Ammon's horn (tissue), 1 donor: Measurements from ENCODE around the gene MAP3K4.

ENCODE experiments used
- DNase-seq: peaks from one replicate; pipeline ENCODE4 v3.0.0-alpha.2; 2016; ENCODE audit warnings: low spot score

MAP3K4 gene

DNA sequence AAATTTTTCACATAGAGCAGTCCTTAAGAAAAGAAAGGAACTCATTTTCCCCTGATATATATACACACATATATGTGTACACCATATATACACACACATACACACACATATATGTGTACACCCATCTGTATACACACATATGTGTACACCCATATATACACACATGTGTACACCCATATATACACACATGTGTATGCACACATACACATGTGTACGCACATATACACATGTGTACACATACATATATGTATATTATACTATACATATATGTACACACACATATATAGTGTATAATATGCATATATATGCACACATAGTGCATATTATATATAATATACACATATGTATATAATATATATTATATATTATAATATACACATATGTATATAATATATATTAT lies 9.1 kb downstream of the MAP3K4 start:
- no peak for DNase-seq

DNA sequence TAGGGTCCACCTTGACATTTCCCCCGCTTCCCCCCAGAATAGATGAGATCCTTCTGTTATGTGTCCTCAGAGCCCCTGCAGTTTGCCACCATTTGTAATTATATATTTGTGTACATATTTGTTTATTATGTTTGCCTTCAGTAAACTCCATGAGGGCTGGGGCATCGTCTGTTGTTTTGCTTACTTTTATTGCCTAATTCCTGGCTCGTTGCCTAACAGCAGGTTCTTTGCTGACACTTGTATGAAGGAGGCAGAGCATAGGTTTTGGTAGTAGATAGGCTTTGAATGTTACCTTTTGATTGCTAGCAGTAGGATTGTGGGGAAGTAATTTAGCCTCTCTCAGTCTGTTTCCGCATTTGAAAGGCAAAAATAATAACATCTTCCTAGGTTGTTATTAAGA lies 9.9 kb downstream of the MAP3K4 start:
- no peak for DNase-seq

DNA sequence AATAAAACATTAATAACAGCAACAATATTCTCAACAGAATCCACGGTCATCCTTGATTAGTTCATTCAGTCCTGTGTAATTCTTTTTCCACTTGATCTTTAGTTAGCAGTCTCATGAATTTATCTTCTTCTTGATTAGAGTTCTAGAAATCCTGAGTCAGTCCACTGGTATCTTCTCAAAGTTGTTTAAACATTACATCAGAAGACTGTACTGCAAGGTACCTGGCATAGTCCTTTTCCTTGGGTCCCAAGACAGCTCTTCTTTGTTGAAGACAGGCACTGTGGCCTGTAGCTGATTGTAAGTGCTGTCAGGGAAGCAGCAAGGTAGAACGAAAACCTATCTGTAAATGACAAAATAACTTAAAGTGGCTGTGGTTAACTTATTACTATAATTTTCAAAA lies 11.8 kb downstream of the MAP3K4 start:
- DNase-seq = no peak

DNA sequence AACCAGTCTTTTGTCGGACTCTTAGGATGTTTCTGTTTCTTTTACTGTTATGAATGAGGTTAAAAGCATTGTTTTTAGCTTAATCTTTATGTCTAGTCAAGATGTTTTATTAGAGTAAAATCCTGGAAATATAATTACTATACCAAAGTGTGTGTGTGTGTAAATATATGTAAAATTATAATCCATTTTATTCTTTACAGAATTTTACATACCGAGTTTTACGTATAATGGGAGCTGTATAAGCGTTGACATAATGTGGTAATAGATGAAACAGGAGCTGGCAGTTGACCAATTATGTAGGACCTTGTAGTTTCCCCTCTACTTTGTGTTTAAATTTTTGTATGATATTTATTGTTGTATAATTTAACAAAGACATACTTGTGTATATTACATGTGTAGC lies 16.7 kb downstream of the MAP3K4 start:
- no peak for DNase-seq

DNA sequence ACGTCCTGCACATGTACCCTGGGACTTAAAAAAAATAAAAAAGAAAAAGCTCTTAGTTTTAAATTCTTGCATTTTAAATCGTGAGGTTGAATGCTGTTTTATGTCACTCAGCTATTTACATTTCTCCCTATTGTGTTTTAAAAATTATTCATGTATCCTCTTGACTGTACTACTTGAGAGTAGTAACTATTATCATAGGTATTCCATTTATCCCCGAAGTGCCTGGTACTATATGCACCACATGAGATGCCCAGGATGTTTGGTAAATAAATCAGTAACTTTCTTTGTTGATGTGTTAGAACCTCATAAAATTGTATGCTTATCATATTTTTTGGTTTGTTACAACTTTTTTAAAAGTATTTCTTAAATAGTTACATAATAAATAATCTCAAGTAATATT lies 18.4 kb downstream of the MAP3K4 start:
- no peak for DNase-seq

DNA sequence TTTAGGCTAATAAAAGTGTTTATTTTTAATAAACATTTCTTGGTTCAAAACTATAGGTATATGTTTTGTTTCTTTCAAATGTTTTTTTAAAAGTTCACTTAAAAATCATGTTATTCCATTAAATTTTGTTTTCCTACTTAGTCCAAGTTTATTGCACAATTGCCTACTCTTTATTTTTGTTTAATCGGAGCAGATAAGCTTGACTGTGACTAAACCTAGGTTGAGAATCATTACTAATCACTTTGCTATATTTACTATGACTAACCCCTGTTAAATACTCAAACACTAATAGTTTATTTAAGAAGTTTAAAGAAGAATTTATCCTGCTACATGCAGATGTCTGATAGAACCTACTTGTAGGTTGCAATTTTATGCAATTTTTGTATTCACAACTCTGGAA lies 18.8 kb downstream of the MAP3K4 start:
- DNase-seq = no peak

DNA sequence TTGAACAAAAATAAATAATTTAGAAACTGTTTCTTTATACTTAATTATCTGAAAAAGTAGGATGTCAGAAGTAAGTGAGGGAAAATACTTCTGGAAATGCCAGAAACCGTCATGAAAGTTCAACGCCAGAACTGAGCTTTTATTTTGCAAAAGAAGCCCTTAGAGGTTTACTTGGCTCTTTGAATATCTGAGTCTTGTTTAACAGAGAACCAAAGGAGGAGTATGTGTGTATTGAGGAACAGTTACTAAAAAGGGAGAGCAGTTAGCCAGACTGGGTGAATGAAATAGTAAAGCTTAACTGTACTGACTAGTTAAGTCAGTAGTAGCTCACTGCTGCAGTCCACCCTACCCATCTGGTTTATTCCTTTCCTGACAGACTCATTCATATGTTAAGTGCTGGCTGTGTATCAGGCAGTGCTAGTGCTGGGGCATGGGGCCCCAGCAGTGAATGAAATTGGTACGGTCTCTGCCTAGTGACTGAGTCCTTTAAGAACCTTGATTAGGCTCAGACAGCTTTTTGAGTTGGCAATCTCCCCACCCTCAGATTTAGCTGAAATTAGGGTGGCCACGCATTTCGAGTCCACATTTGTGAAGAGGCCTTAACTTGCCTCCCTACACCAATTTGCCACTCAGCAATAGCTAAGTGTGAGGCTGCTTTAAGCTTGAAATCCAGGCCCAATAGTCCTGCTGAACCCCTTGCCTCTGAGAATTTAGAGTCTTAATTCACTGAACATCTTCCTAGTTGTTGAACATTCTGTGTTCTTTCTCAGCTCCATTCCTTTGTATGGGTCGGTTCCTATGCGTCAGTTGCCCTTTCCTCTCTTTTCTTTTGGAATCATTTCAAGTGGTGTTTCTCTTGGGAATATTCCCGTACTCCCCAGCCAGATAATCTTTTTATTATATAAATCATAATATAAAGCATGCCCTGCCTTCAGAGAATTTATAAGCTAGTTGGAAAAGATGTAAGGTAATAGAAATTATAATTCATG lies 20.2 kb downstream of the MAP3K4 start:
- no peak for DNase-seq

DNA sequence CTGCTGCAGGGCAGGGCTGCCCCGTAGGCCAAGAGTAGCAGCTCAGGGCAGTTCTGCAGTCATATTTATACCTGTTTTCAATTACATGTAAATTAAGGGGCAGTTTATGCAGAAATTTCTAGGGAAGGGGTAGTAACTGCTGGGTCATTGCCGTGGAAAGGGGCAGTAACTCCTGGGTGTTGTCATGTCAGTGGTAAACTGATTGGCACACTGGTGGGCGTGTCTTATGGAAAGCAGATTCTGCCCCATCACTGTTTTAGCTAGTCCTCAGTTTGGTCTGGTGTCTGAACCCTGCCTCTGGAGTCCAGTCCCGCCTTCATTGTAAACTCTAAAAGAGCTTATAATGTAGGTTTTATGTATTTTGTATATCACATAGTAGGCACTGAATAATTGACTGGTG lies 22.1 kb downstream of the MAP3K4 start:
- DNase-seq = no peak

DNA sequence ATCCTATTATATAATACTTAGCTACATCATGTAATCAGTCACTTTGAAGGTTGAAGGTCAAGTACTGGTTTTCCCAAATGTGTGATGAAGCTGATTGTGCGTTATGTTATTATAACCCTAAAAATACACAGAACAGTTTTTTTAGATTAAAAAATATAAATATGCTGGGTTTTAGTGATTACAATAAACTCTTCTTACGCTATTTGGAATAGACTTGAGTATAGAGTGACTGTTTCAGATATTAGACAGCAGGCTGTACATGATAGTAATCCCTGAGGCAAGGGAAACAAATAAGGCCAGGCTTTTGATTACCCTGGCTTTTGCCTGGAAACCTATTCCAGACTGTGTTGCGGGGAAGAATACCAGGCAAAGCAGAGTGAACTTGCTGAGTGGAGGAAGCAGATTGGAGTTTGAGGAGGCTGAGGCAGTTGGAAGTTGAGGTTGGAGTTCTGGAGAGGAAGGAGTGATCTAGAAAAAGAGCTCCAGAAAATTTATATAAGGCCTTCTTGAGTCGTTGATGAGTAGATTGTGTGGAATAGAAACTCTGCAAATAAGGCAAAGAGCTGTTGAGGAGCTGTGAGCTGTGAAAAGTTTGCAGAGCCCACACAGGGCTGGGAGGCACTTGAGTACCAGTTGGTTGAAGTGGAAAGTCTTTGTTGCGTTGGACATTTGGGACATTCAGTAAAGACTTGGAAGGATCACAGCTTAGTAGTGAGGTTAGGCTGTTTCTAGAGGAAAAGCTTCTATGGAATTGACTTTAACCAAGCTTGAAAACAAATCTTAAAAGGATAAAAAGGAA lies 26.4 kb downstream of the MAP3K4 start:
- DNase-seq = no peak

DNA sequence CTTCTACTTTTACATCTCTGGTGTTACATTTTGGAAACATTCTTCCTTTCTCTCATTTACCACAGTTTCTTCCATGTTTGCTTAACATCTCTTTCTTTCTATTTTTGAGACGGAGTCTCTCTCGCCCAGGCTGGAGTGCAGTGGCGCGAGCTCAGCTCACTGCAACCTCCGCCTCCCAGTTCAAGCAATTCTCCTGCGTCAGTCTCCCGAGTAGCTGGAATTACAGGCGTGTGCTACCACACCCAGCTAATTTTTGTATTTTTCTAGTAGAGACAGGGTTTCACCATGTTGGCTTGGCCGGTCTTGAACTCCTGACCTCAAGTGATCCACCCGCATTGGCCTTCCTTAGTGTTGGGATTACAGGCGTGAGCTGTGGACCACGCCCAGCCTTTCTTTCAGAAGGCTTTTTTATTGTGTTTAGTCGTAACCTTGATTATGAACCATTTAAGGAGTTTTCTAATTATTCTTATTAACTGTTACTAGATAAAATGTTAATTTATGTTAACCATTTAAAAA lies 27.8 kb downstream of the MAP3K4 start:
- DNase-seq = no peak

DNA sequence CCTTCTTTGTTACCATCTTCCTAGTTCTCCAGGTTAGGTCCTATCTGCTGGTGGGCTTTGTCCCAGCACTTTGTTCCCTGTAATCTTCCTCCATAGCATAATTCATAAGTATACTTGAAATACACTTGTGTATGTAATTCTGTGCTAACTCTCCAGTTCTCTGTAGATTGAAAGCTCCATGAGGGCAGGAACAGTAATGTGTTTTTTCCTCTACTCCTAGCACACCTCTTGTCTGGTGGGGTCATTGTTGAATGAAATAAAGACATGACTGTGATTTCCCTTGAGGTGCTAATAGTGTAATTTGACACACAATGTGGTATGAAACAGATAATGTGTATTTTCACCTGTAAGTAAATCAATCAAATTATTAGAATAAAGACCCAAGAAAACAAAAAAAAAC lies 30.0 kb downstream of the MAP3K4 start:
- DNase-seq = no peak

DNA sequence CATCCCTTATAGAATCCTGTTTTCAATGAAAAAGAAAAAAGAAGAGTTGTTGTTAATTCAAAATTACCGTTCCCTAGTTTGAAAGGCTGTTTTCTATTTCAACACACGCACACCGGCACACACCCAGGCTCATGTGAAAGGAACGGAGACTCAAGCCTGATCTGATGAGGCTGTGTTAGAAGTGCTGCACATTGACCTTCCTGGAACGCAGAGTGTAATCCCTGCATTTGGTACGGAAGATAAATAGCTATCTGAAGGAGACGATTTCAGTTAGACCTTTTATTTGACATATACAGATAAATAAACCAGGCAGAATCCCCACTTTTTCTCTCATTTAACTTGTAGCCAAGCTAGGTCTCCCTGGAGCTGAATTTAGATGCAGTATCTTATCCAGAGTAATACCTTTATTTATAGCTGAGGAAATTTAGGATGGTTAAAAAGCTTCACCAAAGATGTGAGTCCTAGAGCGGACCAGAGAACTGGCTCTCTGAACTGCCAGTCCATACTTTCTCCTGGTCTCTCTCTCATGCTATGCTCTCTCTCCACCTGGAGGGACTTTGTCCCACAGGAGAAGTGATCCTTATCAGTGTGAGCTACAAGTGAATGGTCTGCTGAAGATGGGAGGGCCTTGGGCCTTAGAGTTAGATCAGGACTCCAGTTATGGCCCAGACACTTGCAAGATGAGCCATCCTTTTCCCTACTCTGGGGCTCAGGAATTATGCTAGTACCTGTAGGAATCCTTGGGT lies 30.6 kb downstream of the MAP3K4 start:
- no peak for DNase-seq

DNA sequence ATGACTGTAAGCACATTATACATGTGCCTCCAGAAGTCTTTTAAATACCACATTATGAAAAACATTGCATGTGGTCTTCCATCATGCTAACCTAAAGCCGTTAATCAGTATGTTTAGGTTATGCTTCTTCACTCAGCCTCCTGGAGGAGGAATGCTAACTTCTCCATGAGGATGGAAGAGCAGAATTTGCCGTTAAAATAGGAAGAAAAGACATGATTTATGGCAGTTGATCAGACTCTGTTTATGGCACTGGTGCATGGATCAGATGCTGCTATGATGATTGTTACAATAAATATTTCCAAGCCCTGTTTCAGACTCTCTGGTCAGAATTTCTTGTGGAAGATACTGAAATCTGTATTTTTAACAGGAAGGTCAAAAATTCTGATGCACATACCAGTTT lies 31.7 kb downstream of the MAP3K4 start:
- DNase-seq = no peak

DNA sequence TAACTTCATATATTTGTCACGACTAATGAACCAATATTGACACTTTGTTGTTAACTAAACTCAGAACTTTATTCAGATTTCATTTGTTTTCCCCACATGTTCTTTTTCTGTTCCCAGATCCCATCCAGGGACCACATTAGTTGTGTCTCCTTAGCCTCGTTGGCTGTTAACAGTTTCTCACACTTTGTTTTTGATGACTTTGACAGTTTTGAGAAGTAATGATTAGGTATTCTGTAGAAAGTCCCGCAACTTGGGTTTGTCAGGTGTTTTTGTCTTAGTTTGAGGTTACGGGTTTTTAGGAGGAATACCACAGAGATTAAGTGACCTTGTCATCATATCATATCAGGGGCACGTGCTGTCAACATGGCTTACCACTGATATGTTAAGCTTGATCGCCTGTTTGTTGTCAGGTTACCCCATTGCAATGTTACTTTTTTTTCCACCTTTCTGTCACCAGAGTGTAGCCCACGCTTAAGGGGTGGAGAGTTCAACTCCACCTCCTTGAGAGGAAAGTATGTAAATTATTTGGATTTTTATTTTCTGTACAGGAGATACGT lies 32.9 kb downstream of the MAP3K4 start:
- DNase-seq = no peak

DNA sequence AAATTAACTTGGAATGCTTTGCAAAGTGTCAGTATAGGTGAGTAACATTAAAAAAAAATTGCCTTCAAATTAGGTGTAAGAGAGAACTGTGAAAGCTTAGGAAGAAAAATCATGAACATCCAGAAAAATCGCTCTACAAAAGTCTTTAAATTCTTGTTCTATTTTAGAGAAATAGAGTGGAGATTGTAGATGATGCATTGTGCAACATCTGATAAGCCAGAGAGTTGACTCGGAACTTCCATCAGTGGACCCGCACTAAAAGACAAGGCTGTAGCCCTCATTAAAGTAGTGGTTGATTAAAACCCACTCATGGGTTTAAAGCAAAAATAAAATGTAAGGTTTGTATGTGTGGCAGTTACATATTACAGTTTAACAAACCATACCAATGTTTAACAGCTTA lies 35.8 kb downstream of the MAP3K4 start:
- DNase-seq = no peak

DNA sequence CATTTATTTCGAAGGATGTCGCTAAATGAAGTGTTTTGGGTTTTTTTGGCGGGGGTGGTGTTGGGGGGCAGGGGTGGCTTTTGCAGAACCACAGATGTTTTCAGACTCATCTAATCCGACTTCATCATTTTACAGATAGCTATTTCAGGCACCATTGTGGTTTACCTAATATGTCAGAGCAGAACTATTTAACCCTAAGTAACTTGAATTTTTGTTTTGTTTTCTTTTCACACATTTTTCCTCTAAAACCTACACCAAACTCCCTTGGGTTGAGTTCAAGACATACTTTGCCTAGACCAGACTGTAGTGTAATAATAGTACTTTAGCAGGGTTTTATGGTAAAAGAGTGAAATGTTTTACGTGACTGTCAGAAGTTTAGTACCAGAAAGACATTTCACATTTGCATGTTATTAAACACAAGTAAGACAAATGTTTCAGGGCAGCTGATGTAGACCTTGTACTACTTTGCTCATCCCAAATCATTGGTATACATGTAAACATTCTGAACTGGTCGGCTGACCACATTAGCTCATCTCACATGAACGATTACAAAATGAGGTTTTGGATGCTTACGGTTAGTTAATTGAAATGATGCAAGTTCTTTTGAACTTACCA lies 37.7 kb downstream of the MAP3K4 start:
- no peak for DNase-seq

DNA sequence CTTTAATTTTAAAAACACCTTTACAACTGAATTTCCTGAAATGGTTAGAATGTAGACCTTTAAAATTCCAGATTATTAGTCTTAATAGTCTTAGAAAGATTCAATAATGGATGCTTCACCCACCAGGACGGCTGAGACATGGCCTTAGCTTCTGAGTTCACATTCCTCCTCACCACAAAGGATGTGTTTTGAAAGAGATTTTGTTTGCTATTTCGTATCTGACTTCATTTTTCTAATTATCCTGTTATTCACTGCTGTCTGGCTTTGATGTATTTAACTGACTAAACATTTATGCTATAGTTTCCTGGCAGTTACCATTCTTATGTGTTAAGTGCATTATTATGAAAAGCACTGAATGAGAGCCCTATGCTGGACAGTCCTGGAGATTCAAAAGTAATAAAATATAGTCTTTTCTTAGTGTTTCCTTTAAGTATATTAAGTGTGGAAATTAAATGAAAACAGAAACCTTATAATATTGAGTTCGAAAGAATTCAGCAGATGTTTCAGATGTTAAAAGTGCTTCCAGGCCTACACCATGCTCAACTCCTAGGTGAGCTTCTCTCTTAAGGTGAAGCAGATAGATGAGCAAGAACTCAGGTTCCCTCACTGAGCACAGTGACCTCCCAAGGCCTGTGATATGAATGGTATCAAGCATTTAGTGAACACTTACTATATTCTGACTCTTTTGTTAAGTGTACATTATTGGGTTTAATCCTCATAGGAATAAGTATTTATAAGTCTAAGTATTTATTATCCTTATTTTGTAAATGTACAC lies 40.3 kb downstream of the MAP3K4 start:
- no peak for DNase-seq

DNA sequence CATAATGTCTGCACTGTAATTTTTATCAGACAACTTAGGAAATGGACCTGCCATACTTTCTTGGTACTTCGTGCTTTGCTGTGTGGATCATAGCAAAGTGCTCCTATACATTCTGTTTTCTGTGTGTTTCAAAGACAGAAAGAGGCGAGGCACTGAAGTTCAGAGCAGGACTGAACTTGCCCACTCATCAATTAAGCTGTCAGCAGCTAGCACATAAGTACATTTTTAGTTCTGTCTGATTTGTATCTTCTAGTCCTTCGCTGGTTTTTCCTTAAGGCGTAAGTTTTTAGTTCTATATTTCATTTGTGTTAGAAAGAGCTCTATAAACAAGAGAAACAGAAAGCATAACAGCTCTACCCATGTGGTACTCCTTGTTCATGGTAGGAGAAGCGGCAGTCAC lies 42.1 kb downstream of the MAP3K4 start:
- no peak for DNase-seq

DNA sequence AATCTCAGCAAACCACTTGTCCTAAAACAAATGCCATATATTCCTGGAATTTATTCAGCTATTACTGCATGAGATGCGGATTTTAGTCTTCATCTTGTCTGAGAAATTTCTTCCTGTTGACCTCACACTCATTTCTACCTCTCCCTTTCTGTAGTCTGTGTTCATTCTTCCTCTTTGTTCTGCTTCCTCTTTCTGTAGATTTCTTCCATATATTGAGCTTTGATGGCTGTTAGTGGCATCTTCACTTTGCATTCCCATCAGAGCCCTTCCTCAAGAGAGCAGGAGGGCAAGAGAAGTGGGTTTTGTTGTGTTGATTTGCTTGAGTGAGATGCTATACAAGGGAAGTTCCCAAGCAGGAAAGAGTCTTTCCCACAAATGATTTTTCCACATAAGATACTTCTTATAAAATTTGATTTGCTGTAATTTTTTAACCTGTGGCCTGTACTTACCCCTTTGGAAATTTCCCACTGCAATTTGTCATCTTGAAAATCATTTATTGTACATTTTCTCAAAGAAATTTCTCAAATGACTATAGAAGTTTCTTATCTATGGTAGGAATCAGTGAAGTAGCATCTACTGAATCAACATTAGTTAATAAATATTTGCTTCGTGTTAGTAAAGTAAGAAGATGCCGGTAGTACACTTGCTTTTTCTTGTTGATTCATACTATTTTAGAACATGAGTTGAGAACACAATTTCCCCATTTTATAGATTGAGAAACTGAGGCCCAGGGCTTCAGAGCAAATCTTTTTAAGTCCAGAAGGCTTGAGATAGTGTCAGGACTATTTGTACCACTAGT lies 43.8 kb downstream of the MAP3K4 start:
- DNase-seq = no peak

DNA sequence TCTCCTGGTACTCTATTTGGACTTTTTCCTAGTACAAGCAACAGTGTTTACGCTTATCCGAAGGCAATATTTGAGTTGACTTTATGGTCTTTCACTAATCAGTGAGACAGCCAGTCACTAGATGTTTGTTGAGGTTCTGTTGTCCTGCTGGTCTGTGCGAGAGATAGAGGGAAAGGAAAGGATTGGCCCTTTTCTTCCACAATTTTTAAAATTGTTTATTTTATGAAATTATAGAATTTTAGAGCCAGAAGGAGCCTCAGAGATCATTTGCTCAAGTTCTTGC lies 44.4 kb downstream of the MAP3K4 start:
- DNase-seq = no peak
